C4-2B (cell line): ENCODE results near the gene RHOT1.

ENCODE experiments used
- ZFX ChIP-seq: fragments of 450-650 bp; IDR thresholded peaks from 2 replicates; pipeline ENCODE4 v1.6.1; 2017
- TF ChIP-seq, protein P1 (sequence below): fragments of 450-650 bp; conservative IDR thresholded peaks from 2 replicates; pipeline ENCODE4 v1.5.1; 2017; ENCODE audit warnings: mild to moderate bottlenecking

GRCh38 chr17:32253117-32253611 is 110.9 kb downstream of the RHOT1 start:
- TF ChIP-seq, protein P1, sequence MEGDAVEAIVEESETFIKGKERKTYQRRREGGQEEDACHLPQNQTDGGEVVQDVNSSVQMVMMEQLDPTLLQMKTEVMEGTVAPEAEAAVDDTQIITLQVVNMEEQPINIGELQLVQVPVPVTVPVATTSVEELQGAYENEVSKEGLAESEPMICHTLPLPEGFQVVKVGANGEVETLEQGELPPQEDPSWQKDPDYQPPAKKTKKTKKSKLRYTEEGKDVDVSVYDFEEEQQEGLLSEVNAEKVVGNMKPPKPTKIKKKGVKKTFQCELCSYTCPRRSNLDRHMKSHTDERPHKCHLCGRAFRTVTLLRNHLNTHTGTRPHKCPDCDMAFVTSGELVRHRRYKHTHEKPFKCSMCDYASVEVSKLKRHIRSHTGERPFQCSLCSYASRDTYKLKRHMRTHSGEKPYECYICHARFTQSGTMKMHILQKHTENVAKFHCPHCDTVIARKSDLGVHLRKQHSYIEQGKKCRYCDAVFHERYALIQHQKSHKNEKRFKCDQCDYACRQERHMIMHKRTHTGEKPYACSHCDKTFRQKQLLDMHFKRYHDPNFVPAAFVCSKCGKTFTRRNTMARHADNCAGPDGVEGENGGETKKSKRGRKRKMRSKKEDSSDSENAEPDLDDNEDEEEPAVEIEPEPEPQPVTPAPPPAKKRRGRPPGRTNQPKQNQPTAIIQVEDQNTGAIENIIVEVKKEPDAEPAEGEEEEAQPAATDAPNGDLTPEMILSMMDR = peak; percentile 100
- no peak for TF ChIP-seq ZFX
